ENCODE measurements around the gene MCCC1.

The MCCC1 gene

DNA sequence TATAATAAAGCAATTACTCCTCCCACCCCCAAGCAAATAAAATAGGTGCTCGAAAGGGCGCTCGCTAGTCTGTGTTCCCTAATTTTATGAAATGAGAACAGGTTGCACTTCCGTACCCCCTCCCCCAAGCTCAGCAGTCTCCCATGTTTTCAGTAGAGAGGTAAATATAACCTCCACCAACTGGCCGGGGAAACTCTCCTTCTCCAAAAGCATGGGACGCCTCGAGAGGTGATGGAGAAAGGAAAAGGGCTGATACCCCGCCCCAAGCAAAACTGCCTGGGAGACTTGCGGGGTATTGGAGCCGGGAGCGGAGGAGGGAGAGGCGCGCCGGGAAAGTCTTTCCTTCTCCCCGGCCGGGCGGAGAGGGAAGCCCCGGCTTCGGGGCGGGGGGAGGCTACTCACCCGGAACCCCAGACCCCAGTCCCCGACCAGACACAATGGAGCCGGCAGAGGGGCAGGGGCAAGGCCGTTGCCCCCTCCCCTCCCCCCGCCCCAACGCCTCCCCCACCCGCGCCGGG, 119.6 kb downstream of the MCCC1 start:
- DNase-seq, result peak; percentile 62

DNA sequence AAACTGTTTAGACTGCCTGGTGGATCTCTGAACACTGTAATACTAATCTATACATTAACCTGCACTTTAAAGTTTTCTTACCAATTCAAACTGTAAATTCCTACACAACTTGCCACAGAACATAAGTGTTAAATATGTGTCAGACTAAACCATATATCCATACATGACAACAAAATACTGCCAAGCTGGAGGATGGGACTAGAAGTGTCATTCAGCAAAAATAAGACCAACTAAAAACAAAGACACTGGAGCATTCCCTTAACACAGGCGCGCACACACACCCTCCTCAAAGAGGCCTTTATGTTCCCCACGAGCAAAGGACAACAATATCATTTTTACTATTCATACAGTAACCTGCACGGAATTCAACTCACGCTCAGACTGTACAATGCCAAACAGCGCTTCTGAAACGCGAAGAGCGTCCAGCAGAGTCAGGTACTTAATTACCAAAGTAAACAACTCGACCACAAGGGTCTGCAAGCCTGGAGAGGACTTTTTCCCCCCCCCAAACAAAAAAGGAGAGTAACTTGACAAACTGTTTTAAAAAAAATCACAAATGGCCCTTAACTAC, 120.1 kb downstream of the MCCC1 start:
- no peak for DNase-seq

DNA sequence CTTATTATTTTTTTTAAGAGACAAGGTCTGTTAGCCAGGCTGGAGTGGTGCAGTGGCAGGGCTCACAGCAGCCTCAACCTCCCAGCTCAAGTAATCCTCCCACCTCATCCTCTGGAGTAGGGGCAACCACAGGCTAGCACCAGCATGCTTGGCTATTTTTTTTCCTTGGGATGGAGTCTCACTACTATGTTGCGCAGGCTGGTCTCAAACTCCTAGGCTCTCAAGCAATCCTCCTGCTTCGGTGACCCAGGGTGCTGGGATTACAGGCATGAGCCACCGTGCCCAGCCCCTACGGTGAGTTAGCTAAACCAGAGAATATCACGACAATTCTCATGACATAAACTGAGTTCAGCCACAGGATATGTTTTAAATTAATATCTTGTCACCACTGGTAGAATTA, 120.9 kb downstream of the MCCC1 start:
- no peak for DNase-seq

DNA sequence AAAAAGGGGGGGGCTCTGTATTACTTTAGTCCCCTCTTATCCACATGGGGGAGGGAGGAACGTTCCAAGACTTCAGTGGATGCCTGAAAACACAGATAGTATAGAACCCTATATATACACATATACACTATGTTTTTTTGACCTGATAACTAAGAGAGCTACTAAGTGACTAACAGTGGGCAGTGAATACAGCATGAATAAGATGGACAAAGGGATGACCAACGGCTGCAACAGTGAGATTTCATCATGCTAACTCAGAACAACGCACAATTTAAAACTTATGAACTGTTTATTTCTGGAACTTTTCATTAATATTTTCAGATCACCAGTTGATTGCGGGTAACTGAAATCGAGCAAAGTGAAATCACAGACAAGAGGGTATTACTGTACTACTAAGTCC, 126.2 kb downstream of the MCCC1 start:
- no peak for DNase-seq

DNA sequence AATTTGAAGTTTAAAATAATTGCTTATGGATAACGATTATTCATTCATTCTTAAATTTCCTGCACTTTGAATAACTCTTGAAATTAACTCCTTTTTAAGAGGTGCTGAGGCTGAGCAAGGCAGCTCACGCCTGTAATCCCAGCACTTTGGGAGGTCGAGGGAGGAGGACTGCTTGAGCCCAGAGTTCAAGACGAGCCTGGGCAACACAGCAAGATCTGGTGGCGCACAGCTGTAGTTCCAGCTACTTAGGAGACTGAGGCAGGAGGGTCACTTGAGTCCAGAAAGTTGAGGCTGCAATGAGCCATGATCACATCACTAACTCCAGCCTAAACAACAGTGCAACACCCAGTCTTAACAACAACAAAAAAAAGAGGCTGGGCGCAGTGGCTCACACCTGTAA, 126.9 kb downstream of the MCCC1 start:
- DNase-seq, result no peak

DNA sequence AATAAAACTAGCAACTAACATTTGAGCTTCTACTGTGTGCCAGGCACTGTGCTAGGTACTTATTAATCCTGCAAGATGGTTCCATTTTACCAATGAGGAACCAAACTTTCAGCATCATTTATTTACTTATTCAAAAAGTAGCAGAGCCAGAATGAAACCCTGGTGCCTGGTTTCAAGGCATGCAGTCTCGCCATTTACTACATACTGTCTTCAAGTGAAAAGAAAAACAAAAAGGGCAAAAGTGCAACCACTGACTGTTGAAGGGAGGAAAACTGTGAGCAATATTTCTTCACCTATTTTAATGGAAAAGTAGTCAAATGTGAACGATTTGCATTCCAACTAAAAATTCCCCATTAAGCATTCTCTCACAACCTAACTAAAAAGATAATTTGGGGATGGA, 127.7 kb downstream of the MCCC1 start:
- no peak for DNase-seq

DNA sequence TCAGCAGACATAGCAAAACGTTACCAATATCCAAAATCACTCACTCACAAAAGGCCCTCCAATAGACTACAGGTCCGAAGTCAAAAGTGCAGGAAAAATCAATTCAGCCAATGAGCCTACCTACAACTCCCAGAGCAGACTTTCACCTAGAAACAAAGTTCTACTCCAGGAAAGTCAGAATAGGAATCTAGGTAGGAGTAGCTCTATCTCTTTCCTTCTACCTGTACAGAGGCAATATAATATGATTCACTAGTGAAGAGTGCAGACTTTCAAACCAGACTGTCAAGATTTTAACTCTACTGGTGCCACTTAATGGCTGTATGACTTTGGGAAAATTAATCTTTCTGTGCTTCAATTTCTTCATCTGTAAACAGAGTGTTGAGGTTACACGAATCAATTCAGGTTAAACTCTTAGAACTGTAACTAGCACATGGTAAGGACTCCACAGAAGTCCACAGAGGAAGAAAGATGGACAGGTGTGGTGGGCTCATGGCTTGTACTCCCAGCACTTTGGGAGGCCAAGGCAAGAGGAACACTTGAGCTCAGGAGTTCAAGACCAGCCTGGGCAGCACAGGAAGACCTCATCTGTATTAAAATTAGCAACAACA, 128.4 kb downstream of the MCCC1 start:
- no peak for DNase-seq

DNA sequence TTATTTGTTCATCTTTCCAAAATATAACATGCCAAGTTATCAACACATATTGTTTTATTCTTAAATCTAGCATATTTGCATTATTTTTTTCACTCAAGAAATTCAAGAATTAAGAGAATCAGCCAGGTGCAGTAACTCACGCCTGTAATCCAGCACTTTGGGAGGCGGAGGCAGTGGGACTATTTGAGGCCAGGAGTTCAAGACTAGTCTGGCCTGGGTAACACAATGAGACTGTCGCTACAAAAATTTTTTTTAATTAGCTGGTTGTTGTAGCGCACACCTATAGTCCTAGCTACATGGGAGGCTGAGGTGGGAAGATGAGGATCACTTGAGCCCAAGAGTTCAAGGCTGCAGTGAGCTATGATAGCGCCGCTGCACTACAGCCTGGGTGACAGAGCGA, 129.4 kb downstream of the MCCC1 start:
- DNase-seq, result no peak

DNA sequence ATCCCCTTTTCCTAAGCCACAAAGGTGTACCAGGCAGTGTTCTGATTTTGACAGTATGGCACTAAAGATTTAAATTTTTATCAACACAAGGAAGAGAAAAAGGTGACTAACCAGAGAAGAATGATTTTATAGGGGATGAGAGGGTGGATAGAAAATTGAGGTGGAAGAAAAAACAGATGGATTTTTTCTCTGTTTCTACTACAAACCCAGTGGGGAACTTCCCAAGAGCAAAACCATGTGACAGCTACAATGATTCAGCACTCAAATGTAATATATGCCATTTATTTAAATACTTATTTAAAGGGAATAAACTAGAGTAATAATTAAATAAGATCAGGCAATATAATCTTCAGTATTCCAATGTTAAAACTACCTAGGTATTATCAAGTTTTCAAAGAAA, 130.0 kb downstream of the MCCC1 start:
- DNase-seq, result no peak

DNA sequence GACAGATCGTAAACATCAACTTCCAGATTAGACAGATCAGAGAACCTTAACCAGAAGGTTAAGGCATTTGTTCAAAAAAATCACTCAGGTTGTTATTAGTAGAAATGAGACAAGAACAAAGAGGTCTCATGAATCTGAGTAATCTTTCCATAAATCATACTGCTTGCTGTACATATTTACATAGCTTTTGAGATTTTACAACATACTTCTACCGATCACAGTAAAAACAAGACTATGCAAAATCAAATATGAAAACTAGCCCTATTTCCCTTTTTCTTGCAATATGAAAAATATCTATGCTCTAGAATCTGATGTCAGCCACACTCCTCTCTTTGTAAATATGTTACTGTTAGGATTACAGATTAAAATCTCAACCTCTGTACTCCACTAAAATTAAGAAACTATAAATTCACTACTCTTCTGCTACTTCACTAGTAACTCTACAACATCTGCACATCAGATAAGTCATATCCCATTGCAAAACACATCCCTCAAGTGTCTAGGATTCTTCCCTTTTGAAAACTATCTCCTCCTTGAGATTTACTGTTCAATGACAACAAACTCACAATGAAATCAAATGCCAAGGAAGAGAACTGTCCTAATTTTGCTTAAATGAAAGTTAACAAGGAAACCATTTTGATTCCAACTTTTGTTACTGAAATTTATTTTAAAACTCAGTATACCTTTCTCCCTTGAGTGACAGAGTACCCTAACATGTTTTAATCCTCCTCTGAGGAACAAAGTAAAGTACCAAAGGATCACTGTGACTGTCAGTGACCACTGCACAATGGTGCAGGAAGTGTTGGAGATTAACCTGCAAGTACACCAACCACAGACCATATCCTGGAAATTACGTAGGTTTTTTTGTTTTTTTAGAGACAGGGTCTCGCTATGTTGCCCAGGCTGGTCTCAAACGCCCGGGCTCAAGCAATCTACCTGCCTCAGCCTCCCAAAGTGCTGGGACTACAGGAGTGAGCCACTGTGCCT, 131.8 kb downstream of the MCCC1 start:
- no peak for DNase-seq

DNA sequence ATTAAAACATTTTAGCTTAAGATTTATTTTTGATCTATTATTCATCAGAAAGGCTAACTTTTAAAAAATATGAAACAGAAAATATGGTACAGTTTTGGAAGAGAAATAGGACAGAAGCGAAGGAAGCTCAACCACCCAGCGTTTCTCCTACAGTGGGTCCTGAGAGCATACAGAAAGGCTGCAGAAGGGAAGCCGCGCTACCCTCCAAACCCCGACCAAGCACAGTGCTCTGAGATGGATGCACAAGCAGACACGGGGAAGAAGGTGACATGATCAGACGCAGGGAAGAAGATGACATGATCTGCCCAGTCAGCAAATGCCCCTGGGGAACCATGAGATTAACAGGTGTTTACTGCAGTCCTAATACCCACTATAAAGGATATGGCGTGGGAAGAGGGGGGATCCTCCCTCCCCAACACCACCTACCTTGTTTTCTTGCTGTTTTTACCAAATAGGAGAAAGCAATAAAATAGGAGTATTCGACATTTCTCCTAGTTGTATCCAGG, 133.4 kb downstream of the MCCC1 start:
- no peak for DNase-seq
